ENCODE measurements around the gene FAM240A.
"Not testable (repeated sequence)": the region's sequence is repeated elsewhere in the genome, so short reads cannot be mapped to it uniquely, and the experiment has no call there.

The FAM240A gene

GRCh38 chr3:46578973-46579755 is 33.2 kb upstream of the FAM240A start:
- no peak overlapping the region for H3K4me3 ChIP-seq (ENCODE audit: control insufficient read depth, low read depth, low read length)
- DNase-seq (ENCODE audit: low read depth): no peak
- no peak for TF ChIP-seq CTCF (IDR thresholded peaks at IDR 0.05; ENCODE audit: control insufficient read depth, insufficient read depth, low read depth, low read length, missing control alignments)

DNA sequence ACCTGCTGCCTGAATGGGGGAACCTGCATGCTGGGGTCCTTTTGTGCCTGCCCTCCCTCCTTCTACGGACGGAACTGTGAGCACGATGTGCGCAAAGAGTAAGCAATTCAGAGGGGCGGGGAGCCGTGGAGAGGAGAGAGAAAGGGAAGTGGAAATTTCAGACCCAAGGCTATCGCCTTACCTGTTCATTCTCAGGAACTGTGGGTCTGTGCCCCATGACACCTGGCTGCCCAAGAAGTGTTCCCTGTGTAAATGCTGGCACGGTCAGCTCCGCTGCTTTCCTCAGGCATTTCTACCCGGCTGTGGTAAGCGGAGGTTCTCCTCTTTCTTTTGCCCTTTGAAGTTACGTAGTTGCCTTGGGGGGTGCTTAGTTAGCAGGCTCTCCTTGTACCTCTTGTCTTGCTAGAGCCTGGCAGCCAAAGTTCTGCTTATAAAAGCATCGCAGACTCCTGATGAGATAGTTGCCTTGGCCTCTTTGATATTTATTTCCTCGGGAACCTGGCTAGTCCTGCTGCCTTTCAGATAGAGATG is 32.5 kb upstream of the FAM240A start:
- H3K4me3 ChIP-seq (ENCODE audit: control insufficient read depth, low read depth, low read length): no peak overlapping the region
- TF ChIP-seq CTCF (IDR thresholded peaks at IDR 0.05; ENCODE audit: control insufficient read depth, insufficient read depth, low read depth, low read length, missing control alignments): no peak
- no peak for DNase-seq (ENCODE audit: low read depth)

DNA sequence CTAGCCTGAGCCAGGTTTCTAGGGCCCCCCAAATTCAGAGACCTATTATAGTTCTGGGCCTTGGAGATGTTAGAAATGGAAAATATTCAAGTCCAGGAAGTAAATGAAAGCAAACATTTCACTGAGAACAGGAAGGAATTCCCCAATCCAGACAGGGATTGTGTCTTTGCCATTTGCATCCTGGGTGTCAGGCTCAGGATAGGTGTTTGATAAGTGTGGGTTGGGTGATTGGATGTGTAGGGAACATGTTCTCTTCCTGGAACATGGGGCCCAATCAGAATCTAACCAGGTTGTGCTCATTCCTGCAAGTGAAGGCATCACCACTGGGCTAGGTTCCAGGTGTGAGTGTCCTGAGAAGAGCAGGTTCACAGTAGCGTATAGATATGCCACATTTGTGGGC is 31.6 kb upstream of the FAM240A start:
- no peak overlapping the region for H3K4me3 ChIP-seq (ENCODE audit: control insufficient read depth, low read depth, low read length)
- no peak for DNase-seq (ENCODE audit: low read depth)
- no peak for TF ChIP-seq CTCF (IDR thresholded peaks at IDR 0.05; ENCODE audit: control insufficient read depth, insufficient read depth, low read depth, low read length, missing control alignments)

DNA sequence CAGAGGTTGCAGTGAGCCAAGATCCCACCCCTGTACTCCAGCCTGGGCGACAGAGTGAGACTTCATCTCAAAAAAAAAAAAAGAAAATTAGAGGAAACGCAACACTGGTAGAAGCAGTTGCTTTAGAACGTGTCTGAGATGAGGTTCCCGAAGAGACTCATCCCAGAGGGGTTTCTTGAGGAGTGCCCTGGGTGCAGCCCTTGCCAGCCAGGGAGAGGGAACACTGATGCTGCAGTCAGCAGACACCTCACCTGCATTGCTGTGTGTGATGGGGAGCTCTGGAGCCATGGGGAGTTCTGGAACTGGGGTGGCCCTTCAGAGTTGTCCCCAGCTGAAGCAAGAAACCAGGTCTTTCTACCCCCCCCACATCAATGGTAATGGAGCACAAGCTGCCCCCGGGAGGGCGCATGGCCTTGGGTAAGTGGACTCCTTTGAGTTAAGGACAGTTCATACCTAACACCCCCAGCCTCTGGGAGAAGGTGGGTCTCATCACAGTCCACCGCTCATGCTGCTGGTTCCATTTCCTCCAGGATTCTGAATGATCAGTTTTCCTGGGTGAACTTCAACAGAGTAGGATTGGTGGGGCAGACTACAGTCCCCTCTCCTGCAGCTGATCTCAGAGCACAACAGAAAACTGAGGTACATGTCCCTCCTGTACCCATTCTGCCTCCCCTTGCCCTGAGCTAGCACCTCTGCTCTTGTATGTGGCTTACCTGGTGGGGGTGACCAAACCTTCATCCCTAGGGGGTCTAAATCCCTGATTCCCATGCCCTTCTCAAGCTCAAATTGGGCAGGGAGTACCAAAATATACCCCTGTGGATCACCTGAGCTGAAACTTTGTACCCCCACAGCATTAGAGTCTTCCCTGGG is 27.5 kb upstream of the FAM240A start:
- no peak for TF ChIP-seq CTCF (IDR thresholded peaks at IDR 0.05; ENCODE audit: control insufficient read depth, insufficient read depth, low read depth, low read length, missing control alignments)
- no peak for DNase-seq (ENCODE audit: low read depth)
- no peak overlapping the region for H3K4me3 ChIP-seq (ENCODE audit: control insufficient read depth, low read depth, low read length)

DNA sequence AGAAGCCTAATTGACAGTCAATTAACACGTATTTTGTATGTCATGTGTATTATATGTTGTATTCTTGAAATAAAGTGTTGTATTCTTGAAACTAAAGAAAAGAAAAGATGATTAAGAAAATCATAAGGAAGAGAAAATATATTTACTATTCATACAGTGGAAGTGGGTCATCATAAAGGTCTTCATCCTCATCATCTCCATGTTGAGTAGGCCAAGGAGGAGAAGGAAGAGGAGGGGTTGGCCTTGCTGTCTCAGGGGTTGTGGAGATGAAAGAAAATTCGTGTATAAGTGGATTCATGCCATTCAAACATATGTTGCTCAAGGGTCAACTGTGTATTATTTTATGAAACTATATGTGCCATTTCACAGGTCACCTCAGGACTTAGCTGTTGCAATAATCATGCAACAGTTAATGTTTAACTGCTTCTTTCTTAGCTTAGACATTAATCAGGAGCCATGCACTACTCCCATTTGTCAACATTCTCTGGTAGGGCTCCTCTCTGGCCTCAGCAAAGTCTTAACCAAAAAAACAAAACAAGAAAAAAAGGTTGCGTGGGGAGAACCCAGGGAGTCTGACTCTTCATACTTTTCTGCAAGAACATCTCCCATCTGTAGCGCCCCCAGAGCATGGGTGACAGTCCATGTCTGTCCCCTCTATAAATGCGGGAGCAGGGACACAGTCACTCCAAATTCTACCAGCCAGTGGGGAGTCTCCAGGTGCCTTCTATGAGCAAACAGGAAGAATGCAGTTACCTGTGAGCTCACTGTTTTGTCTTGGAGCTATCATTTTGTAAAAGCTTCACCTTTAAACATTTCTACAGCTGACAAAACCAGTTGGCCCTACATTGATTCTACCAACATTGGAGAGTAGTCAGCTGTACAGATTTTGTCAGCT is 26.3 kb upstream of the FAM240A start:
- no peak overlapping the region for H3K4me3 ChIP-seq (ENCODE audit: control insufficient read depth, low read depth, low read length)
- no peak for DNase-seq (ENCODE audit: low read depth)
- TF ChIP-seq CTCF (IDR thresholded peaks at IDR 0.05; ENCODE audit: control insufficient read depth, insufficient read depth, low read depth, low read length, missing control alignments): no peak

GRCh38 chr3:46586738-46587246 is 25.5 kb upstream of the FAM240A start:
- no peak for DNase-seq (ENCODE audit: low read depth)
- no peak overlapping the region for H3K4me3 ChIP-seq (ENCODE audit: control insufficient read depth, low read depth, low read length)
- TF ChIP-seq CTCF (IDR thresholded peaks at IDR 0.05; ENCODE audit: control insufficient read depth, insufficient read depth, low read depth, low read length, missing control alignments): no peak

GRCh38 chr3:46587268-46587667 is 25.1 kb upstream of the FAM240A start:
- not testable (repeated sequence) for H3K4me3 ChIP-seq (ENCODE audit: control insufficient read depth, low read depth, low read length); DNase-seq (ENCODE audit: low read depth)
